Bronchial epithelial cell (primary cell): ENCODE results near the gene PDE6H. TPM values are rescaled to one million over a fixed set of nuclear protein-coding genes. Genes with fewer than 3 reads are reported as not detected.
A peak's percentile ranks its signal among the peaks of the same experiment; 100 is the strongest.

Source experiments
- DNase-seq: peaks from one replicate; pipeline ENCODE4 v3.0.0-alpha.2; 2010; ENCODE audit warnings: low read depth
- FAIRE-seq: peaks from 2 replicates; lab custom pipeline; 2011; peaks lifted over from hg19 to GRCh38; lab: Jason Lieb, UNC
- H3K27me3 ChIP-seq: 2 replicates; pipeline ENCODE4 v1.5.1; 2011; ENCODE audit warnings: low read length; ENCODE audit not compliant: control insufficient read depth, insufficient read depth
- H3K36me3 ChIP-seq: 2 replicates; pipeline ENCODE4 v1.5.1; 2011; ENCODE audit warnings: low read length; ENCODE audit not compliant: control insufficient read depth, insufficient read depth
- H3K4me3 ChIP-seq: 2 replicates; pipeline ENCODE4 v1.5.1; 2011; ENCODE audit warnings: mild to moderate bottlenecking, low read depth, low read length, control low read depth
- total RNA-seq: library from RNA; depleted of rRNA; stranded (reverse); fragments of >200 nt; gene quantifications from 2 replicates; pipeline ENCODE4 v1.2.1, GENCODE V29; 2014
- TF ChIP-seq, protein P1 (sequence below): IDR thresholded peaks from 2 replicates; pipeline ENCODE4 v1.5.1; 2011; ENCODE audit warnings: mild to moderate bottlenecking, moderate library complexity, low read length, control low read depth, inconsistent platforms; ENCODE audit not compliant: insufficient read depth, severe bottlenecking

PDE6H gene
- total RNA-seq, 1 donor from 2014 or later = not detected

DNA sequence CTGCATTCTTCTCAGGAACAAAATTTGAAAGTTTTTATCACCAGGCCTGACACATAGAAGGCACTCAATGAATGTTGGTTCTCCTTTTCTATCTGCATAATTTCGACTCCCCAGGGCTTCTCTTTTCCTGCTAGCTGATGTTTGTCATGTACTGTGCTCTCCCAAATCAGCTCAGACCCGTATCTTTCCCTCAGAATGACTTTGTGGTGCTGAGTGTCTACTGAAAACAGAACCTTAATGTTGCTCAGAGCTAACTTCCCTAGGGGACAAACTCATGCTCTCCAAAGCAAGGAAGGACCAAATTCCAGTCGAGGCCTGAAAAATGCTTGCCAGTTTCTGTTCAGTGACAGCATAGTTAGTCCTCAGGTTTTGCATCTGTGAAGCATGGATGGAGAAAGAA is 13.4 kb upstream of the PDE6H start:
- TF ChIP-seq, protein P1, sequence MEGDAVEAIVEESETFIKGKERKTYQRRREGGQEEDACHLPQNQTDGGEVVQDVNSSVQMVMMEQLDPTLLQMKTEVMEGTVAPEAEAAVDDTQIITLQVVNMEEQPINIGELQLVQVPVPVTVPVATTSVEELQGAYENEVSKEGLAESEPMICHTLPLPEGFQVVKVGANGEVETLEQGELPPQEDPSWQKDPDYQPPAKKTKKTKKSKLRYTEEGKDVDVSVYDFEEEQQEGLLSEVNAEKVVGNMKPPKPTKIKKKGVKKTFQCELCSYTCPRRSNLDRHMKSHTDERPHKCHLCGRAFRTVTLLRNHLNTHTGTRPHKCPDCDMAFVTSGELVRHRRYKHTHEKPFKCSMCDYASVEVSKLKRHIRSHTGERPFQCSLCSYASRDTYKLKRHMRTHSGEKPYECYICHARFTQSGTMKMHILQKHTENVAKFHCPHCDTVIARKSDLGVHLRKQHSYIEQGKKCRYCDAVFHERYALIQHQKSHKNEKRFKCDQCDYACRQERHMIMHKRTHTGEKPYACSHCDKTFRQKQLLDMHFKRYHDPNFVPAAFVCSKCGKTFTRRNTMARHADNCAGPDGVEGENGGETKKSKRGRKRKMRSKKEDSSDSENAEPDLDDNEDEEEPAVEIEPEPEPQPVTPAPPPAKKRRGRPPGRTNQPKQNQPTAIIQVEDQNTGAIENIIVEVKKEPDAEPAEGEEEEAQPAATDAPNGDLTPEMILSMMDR = no peak
- H3K27me3 ChIP-seq = no peaks in the 10 kb centered on the region
- no peak for DNase-seq
- H3K36me3 ChIP-seq = no peaks in the 10 kb centered on the region
- no peak for FAIRE-seq
- H3K4me3 ChIP-seq = no peak overlapping the region

DNA sequence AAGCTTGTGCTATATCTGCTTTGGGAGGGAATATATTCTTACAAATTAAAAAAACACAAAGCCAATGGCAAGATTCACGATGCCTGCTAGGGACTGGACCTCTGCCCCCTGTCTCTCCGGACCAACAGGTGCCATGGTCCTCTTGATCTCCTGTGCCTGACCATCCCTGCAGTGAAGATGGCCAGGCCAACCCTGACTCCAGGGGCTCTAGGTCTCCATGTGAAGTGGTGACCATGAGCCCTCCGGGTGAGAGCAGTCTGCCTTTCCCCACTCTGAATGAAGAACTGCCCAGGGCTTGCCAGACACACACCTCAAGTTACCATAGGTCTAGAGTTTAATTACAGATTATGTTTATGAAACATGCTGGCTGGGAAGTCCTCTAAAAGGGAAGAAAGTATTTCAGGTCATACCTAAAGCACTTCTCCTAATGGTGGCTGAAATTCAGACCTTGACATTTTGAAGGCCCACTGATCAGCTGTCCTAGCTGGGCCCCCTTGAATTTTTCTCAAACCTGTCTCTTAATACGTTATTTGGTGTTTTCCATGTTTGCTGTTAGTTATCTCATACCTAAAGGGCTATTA is 12.8 kb upstream of the PDE6H start:
- TF ChIP-seq, protein P1 = no peak
- FAIRE-seq (no peak), DNase-seq (no peak)
- Histone ChIP-seq H3K27me3 (no peaks in the 10 kb centered on the region), H3K36me3 (no peaks in the 10 kb centered on the region), H3K4me3 (no peak overlapping the region)

- peak; percentile 78 for DNase-seq
- Histone ChIP-seq H3K36me3 (no peaks in the 10 kb centered on the region), H3K4me3 (no peak overlapping the region), H3K27me3 (no peaks in the 10 kb centered on the region)
- TF ChIP-seq, protein P1 = no peak
- FAIRE-seq = no peak
These were observed 12.0 kb upstream of the PDE6H start for GRCh38 chr12:14960548-14961465.

GRCh38 chr12:14961466-14962152 is 11.2 kb upstream of the PDE6H start, which contains the start of gene ARHGDIB:
Gene ARHGDIB (minus strand): TSS chr12:14961601. CDS start chr12:14950712, 10,889 bp downstream.
- Histone ChIP-seq H3K36me3 (no peaks in the 10 kb centered on the region), H3K27me3 (no peaks in the 10 kb centered on the region), H3K4me3 (no peak within 1 kb of the TSS)
- peak; percentile 50 for FAIRE-seq
- peak; percentile 80 for DNase-seq
- TF ChIP-seq, protein P1 = no peak

- no peak for DNase-seq
- Histone ChIP-seq H3K27me3 (no peaks in the 10 kb centered on the region), H3K4me3 (no peak overlapping the region), H3K36me3 (no peaks in the 10 kb centered on the region)
- TF ChIP-seq, protein P1 = no peak
- FAIRE-seq = no peak
These were observed 10.7 kb upstream of the PDE6H start for GRCh38 chr12:14962153-14962539.
